NCI-H345 treated with DMSO at 0.1 percent for 48 hours (cell line): Measurements from ENCODE around the gene TREH.
A peak's percentile ranks its signal among the peaks of the same experiment; 100 is the strongest.

ENCODE experiments used
- DNase-seq: peaks from one replicate; lab custom pipeline; 2025; ENCODE audit not compliant: unreplicated experiment; lab: John Stamatoyannopoulos, UW

Gene TREH

DNA sequence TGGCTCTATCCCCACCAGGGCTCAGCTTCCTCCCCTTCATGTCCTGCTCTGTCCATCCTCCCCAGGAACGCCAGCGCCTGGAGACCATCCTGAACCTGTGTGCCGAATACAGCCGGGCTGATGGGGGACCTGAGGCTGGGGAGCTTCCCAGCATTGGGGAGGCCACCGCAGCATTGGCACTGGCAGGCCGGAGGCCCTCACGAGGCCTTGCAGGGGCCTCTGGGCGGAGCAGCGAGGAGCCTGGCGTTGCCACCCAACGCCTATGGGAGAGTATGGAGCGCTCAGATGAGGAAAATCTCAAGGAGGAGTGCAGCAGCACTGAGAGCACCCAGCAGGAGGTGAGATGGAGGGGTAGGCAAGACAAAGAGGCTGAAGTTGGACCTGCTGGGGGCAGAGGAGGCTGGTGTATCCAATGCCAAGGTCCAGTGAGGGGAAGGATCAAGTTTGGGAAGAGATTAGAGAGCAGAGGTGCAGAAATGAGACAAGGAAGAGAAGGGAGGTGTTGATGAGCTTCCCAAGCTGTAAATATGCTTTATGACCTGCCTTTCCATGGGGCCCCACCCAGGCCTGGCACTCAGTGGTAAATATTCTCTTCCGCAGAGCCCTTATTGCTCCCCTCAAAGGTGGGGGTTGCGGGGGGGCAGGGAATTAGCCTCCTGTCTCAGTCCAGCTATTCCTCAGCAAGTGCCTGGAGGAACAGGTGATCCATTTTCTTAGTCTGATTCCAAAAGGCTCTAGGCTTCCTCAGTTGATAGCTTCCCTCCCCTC lies 48.1 kb downstream of the TREH start:
- no peak for DNase-seq

DNA sequence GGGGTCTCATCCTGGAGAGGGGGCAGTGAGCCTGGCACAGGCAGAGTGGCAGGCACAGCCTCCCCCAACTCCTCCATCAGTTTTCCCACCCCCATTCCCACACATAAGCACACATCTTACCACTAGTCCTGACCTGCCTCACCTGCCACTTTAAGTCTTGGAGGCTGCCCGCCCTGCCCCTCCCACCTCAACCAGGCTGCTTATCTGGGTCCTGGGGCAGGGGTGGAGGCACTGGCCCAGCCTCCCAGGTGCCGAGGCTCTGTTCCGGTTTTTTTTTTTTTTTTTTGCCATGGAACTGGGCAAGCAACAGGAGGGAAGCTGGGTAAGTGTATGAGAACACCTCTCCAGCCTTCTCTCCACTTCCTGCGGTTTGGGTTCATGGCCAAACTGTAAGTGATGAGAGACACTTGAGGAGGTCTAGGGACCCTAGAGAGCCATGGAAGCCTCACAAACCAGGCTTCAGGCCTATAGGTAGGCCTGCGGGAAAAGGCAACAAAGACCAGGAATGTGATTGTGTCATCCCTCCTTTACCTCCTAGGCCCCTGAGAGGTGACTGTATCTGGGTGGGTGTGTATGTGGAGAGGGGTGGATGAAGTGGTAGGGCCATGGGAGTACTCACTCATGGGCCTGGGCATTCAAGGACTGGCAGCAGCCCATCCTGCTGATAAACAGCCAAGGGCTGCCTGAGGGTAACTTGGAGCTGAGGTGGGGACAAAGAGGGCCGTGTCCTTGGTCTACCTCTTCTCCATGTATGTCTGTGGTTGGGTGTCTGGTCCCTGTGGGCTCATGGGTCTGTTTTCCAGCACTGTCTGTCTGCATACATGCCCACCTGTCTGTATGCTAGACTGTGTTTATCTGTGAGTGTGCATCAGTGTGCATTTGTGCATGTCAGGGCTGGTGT lies 49.4 kb downstream of the TREH start:
- no peak for DNase-seq

DNA sequence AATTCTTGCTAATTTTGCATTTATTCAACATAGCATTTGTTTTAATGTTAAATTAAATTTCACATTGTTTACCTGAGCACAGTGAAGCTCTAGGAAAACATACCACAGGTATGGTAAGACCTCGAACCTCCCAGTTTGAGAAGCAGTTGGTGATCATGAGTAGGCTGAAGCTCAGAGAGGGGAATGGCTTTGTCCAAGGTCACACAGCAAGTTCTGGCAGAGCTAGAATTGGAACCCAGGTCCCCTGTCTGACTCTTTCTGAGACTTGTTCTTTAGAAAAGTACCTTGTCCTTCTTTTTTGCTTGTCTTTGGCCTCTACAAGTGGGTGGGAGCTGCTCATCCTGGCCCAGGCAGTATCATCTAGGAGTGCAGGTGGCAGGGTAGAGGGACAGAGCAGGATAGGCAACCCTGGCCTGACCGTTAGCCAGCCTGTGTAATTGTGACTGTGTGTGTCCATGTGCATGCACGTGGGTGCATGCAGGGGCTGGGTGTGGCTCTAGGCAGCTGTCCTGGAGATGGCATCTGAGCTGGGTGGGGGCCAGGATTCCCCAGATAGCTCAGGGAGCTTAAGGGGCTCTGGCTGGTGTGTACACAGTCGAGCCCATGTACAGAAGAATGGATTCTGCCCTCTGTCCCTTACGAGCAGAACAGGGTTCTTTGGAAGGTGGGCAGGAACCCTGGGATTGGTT lies 50.4 kb downstream of the TREH start:
- DNase-seq = no peak

DNA sequence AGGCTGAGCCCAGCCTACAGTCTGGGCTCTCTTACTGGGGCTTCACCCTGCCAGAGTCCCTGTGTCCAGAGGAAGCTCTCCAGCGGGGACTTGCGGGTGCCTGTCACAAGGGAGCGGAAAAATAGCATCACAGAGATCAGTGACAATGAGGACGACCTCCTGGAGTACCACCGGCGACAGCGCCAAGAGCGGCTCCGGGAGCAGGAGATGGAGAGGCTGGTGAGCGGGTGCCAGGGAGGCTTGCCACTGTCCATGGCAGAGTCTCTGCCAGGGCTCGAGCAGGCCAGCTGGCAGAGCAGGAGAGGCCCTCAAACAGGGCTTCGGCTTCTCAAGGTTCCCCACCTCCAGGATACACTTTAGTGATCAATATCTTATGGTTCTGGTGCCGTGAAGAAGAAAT lies 51.0 kb downstream of the TREH start:
- DNase-seq = no peak

DNA sequence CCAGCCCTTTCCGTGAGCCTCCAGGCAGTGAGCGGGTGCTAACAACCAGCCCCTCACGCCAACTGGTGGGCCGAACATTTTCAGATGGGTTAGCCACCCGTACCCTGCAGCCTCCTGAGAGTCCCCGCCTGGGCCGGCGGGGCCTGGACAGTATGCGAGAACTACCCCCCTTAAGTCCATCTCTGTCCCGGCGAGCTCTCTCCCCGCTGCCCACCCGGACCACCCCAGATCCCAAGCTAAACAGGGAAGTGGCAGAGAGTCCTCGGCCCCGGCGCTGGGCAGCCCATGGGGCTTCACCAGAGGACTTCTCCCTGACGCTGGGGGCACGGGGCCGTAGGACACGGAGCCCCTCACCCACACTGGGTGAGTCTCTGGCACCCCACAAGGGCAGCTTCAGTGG lies 51.4 kb downstream of the TREH start:
- no peak for DNase-seq

DNA sequence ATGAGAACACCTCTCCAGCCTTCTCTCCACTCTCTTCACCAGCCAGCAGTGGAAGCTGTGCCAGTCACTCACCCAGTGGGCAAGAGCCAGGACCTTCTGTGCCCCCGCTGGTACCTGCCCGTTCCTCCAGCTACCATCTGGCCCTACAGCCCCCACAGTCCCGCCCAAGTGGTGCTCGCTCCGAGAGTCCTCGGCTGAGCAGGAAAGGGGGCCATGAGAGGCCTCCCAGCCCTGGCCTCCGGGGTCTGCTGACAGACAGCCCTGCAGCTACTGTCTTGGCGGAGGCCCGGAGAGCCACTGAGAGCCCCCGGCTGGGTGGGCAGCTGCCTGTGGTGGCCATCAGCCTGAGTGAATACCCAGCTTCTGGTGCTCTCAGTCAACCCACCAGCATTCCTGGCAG lies 51.9 kb downstream of the TREH start:
- no peak for DNase-seq

DNA sequence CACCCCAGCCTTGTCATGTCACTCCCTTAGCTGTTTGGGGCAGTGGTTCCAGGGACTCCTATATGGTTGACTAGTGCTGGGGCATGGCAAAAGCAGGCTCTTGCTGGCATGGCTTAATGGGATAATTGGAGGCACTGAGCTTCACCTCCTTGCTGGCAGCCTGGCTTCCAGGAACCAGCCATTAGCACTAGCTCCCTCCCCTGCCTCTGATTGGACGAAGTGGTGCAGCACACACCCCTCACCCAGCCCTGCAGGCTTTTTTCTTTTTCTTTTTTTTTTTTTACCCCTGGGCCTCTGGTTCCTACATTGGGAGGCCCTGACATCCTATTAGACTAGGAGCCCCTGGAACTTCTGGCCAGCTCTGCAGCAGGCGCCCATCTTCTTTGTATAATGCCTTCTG lies 53.5 kb downstream of the TREH start:
- DNase-seq = no peak

DNA sequence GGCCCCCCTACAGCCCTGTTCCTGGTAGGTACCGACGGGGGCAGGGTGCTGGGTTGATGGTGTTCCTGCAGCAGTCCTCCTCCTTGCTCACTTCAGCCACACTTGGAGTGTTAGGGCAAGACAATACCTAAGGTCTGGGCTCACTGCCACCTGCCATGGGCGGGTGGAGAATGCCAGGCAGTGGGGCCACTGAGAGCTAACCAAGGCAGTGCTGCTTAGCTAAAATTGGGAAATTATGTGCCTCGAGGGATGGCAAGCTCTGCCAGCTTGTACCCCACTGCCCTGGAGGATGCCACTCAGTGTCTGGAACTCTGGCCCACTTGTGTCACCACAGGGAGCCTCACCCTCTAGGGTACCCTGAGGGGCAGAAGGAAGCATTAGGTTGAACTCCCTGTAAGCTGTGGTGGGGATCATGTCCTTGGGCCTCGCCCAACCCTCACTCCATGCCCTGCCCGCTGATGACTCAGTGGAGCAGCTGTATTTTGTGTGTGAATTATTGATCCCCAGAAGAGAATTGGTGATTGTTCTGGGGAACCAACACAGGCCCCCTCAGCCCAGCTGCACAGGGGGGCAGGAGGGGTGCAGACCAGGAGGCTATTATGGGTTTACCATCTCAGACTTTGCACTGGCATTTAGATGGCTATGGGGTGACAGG lies 54.3 kb downstream of the TREH start:
- DNase-seq = peak; percentile 65

DNA sequence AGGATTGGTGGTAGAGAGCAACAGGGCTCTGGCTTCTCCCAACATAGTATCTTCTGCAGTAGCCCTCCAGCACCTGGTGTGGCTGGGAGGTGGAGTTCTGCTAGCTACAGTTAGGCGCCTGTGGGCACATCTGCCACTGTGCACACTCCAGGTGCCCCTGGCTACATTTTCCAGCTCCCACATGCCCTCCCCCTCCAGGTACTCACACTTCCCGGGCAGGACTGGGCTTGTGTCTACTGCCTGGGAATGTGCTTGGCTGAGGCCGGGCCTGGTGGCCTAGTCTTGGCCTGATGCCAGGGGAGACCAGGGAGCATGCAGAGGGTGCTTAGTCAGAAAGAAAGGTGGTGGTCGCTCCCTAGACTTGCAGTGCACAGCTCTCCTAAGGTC lies 56.2 kb downstream of the TREH start:
- peak; percentile 93 for DNase-seq

DNA sequence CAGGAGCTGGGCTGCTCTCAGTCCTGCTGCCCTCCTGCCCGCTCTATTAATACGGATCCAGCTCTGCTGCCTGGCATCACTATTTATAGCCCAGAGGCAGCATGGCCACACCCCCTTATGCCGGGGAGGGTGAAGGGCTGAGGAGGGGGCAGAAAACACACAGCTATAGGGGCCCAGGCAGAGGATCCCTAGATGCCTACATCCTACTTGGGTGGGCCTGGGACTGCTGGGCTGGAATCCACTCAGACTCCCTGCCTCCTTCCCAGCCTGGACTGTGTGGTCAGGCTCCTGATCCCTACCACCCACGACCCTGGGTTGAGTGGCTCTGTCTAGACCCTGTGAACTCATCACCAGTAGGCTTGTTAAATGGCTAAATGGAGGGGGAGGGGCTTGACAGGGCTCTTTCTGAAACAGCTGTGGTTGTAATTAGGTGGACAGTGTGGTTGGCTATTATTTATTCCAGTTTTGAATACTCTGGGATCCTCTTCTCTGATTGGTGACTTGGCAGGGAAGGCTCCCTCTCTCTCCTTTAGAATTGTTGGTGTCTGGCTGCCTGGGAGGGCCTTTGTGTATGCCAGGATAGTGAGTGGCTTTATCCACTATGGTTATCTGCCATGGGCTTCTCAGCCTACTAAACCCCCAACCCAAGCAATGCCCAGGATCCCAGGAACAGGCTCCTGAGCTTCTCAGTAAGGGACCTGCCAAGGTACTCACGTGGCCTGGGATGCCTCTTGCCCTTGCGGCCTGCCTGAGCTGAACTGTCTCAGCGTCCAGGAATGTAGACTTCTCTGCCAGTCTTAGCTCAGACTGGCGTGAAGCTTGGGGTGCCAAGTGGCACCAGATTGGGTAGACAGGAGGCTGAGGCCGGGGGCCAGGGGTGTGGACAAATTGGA lies 56.8 kb downstream of the TREH start:
- peak; percentile 61 for DNase-seq

DNA sequence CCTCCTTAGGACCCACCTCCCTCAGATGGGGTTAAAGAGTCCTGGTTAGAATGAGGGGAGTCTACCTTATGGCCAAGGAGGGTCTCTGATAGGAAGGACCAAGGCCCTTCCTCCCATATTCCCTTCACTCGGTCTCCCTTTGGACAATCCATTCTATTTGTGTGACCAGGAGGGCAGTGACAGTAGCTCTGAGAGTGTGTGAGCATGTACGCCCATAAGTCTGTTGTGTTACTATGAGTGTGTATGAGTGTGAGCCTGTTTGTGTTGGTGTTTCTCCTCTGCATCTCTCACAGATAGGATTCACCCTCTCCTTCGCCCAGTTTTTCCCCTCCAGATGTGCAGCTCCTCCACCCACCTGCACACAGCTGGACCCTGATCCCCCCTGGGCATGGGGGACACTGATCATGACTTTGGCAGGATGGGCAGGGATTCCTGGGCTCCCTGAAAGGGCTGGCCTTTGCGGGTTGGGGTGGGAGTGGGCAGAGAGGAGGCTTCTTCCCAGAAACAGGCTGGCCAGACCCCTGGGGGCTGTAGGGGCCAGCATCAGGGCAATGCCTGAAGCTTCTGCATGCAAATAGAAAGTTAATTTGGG lies 57.6 kb downstream of the TREH start:
- no peak for DNase-seq

DNA sequence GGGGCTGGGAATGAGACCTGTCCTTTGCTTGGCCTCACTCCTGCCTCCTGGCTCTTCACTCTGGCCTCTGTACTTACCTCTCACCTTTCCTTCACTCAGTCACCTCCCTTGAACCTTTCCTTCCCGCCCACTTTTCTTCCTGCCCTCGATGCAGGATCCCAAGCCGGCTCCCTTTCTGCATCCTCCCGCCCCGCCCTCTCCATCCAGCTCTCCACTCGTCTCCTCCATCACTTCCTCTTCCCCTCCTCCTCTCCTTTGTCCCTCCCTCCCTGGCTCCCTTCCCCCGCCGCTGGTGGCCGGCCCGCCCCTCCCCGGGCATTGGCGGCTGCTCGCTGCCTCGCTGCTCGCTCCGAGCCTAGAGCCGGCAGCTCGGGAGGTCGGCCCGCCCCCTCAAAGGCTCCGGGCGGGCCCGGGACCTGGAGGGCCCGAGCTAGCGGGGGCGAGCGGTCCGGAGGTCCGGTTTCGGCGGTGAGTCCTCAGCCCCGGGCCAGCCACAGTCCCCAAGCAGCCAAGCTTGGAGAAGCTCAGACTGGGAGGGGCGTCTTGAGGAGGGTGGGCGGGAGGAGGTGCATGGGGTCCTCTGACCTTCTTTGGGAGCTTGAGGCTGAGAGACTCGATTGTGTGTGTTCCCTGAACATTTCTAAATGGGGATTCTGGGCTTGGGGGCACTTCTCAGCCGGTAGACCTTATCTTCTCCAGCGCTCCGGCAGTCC lies 58.2 kb downstream of the TREH start:
- peak; percentile 64 for DNase-seq

DNA sequence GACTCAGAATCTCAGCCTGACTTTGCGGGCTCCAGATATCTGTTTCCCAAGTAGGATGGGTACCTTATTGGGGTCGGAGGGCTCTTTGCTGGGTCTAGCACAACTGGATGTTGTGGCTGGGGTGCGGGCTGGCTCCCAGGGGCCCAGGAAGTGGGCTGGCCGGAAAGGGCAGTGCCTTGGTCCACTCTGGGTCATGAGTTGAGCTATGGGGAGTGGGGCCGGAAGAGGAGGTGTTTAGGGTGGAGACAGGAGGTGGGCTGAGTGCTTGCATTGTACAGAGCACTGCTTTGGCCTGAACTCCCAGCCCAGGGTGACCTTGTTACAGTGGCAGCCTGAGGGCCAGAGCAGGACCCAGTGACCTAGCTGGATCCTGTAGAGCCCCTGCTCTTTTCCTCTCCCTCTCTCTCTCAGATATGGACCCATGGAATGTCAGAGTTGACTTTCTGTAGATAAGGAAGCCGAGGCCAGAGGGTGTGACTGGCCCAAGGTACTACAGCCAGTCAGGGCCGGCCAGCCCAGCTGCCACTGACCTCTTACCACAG lies 58.9 kb downstream of the TREH start:
- DNase-seq = no peak

DNA sequence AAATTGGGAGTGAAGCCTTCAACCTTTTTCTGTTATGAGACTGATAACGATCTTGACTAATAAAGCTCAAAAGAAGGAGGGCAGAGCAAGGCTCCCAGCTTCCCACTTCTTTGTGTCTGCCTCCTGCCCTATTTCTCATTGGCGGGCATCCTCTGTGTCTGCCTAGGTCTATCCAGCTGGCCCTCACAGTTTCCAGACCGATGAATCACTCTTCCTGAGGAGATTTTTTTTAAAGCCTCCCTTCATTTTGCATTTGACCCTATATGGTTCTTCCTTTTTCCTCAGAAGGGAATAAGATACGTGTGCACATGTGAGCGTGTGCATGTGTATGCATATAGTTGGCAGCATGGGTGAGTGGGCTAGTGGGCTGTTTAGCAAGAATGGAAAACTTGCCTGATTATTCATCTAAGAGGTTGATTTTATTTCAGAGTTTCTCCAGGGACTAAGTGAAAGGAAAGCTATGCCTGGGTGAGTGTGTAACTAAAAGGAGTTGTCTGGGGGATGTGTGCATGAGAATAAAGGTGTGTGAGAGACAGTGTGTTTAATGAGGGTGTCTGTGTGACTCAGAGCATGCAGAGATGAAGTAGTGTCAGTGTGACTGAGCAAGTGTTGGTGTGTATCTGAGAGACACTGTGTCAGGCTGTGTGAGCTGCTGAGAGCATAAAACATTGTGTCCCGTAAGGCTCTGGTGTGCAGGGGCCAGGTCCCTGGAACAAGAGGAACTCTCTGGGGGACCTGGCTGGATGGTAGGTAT lies 59.8 kb downstream of the TREH start:
- no peak for DNase-seq

DNA sequence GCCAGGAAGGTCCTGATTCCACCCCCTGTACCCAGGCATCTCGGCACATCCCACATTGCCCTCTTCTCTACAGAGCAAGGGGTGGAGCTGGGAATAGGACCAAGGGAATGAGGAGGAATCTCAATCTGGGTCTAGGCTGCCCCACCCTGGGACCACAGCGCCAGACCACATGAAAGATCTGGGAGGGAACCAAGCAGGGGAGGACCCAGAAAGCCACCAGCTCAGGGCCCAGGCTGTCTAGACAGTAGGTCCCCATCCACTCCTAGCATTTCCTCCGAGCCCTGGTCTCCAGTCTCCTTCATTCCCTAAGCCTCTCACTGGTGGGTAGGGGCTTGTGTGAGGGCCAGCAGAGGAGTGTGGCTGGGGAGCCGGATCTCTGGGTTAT lies 60.5 kb downstream of the TREH start:
- no peak for DNase-seq

DNA sequence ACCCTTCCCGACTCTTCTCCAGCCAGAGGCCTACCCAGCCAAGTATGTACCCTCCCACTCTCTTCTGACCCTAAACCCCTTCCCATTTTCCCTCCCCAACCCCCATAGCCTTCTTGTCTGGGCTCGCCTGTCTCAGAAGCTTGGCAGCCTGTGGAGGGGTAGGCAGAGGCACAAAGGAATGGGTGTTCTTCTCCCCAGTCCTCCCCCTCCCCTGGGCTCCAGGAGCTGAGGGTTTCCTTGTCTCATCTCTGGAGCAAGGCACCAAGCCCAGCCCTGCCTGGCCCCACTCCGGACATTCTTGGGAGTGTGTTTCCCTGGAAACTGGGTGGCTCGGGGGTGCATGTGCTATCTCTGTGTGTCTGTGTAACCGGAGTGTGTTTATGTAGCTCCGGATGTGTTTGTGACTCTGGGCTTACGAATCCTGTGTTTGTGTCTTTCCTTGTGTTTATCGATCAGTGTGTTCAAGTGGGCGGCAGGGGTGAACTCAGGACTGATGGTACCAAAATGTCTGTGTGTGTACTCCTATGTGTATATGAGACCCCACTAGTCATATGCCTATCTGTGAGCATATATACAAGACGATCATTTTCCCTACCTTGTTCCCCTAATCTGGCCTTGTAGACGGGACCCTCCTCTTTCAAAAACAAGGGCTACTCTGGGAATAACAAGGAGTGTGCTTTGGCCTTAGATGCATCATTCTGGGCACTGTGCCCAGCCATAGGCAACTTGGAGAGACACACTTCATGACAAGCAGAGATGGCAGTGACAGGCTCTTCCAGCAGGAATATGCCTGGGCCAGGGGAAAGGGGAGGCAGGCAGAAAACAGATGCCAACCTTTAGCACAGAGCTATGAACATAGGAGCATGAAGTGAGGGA lies 61.1 kb downstream of the TREH start:
- DNase-seq = no peak

DNA sequence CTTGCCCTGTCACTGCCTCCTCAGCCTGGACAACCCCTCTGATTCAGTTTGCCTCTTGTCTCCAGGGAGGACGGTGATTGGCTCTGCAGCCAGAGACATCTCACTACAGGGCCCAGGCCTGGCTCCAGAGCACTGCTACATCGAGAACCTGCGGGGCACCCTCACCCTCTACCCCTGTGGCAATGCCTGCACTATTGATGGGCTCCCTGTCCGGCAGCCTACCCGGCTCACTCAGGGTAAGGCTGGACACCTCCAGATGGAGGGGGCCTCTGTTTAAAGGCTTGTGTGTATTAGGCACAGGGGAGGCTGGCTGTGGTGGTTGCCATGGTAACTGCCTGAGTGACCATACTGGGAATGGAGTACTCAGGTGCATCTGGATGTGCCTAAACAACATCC lies 63.5 kb downstream of the TREH start:
- DNase-seq = no peak
